ENCODE results near the gene PIK3CG. TPM values are rescaled to one million over a fixed set of nuclear protein-coding genes. Genes with fewer than 3 reads are reported as not detected.
"Not testable (repeated sequence)": the region's sequence is repeated elsewhere in the genome, so short reads cannot be mapped to it uniquely, and the experiment has no call there.

The PIK3CG gene
- total RNA-seq, 1 donor from 2014 or later = not detected

DNA sequence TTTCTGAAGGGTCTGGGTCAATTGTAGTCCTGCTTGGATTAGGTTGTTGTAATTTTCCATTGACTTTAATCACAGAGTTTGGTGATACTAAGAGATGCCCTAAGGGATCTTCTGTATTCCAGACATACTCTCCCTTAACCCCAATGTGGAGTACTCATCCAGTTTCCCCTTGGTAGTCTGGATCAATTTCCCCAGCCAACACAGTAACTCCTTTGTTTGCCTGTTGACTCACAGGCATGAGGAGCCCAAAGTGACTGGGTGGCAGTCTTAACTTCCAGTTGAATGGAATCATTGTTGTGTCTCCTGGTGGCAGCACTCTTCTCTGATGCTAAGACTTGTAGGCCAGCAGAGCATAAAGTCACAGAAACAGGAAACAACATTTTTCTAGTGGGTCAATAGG is 41.5 kb upstream of the PIK3CG start:
- FAIRE-seq (no peak), DNase-seq (ENCODE audit: low read depth) (peak; percentile 31)
- Histone ChIP-seq H3K4me3 (ENCODE audit: low read depth, low read length) (no peak overlapping the region), H3K27me3 (ENCODE audit: control insufficient read depth, insufficient read depth, low read length) (no peaks in the 10 kb centered on the region), H3K36me3 (ENCODE audit: control insufficient read depth, insufficient read depth, low read length) (no peaks in the 10 kb centered on the region)
- TF ChIP-seq, protein P1, sequence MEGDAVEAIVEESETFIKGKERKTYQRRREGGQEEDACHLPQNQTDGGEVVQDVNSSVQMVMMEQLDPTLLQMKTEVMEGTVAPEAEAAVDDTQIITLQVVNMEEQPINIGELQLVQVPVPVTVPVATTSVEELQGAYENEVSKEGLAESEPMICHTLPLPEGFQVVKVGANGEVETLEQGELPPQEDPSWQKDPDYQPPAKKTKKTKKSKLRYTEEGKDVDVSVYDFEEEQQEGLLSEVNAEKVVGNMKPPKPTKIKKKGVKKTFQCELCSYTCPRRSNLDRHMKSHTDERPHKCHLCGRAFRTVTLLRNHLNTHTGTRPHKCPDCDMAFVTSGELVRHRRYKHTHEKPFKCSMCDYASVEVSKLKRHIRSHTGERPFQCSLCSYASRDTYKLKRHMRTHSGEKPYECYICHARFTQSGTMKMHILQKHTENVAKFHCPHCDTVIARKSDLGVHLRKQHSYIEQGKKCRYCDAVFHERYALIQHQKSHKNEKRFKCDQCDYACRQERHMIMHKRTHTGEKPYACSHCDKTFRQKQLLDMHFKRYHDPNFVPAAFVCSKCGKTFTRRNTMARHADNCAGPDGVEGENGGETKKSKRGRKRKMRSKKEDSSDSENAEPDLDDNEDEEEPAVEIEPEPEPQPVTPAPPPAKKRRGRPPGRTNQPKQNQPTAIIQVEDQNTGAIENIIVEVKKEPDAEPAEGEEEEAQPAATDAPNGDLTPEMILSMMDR (IDR thresholded peaks at IDR 0.05; ENCODE audit: insufficient read depth, low read length, severe bottlenecking) = no peak

DNA sequence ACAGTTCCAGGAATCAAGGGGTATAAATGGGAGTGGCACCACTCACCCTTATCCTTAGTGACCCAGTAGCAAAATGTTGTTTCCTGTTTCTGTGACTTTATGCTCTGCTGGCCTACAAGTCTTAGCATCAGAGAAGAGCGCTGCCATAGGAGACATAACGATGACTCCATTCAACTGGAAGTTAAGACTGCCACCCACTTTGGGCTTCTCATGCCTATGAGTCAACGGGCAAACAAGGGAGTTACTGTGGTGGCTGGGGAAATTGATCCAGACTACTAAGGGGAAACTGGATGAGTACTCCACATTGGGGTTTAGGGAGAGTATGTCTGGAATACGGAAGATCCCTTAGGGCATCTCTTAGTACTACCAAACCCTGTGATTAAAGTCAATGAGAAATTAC is 40.6 kb upstream of the PIK3CG start:
- FAIRE-seq = no peak
- Histone ChIP-seq H3K36me3 (ENCODE audit: control insufficient read depth, insufficient read depth, low read length) (no peaks in the 10 kb centered on the region), H3K4me3 (ENCODE audit: low read depth, low read length) (no peak overlapping the region), H3K27me3 (ENCODE audit: control insufficient read depth, insufficient read depth, low read length) (no peaks in the 10 kb centered on the region)
- DNase-seq (ENCODE audit: low read depth) = peak; percentile 56
- TF ChIP-seq, protein P1 (IDR thresholded peaks at IDR 0.05; ENCODE audit: insufficient read depth, low read length, severe bottlenecking) = no peak

DNA sequence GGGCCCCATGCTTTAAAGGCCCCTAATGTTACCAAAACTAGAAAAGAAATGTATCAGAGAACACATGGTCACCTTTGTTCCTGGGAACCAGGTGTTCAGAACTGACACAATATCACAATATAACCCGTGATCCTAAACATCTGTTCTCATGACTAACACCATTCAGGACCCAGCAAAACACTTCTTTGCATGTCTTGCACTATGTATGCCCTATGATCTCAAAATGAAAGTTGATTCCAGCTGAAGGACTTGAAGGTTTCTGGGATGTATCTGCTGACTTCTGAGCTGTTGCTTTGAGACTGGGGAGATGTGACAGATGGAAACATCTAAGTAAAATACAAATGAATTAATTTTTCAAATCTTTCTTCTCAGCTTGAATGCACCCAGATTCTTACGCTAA is 37.5 kb upstream of the PIK3CG start:
- Histone ChIP-seq H3K27me3 (ENCODE audit: control insufficient read depth, insufficient read depth, low read length) (no peaks in the 10 kb centered on the region), H3K36me3 (ENCODE audit: control insufficient read depth, insufficient read depth, low read length) (no peaks in the 10 kb centered on the region), H3K4me3 (ENCODE audit: low read depth, low read length) (no peak overlapping the region)
- DNase-seq (ENCODE audit: low read depth) = no peak
- TF ChIP-seq, protein P1 (IDR thresholded peaks at IDR 0.05; ENCODE audit: insufficient read depth, low read length, severe bottlenecking) = no peak
- FAIRE-seq = no peak

DNA sequence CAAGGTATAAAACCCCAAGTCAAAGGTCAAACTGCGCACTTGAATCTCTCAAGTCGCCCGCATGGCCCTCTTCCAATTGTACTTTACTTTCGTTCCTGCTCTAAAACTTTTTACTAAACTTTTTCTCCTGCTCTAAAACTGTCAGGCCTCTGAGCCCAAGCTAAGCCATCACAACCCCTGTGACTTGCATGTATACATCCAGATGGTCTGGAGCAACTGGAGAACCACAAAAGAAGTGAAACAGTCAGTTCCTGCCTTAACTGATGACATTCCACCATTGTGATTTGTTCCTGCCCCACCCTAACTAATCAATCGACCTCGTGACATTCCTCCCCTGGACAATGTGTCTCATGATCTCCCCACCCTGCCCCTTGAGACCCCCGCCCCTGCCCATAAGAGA is 35.6 kb upstream of the PIK3CG start:
- TF ChIP-seq, protein P1 (IDR thresholded peaks at IDR 0.05; ENCODE audit: insufficient read depth, low read length, severe bottlenecking) = no peak
- no peak for FAIRE-seq
- no peaks in the 10 kb centered on the region for H3K36me3 ChIP-seq (ENCODE audit: control insufficient read depth, insufficient read depth, low read length)
- no peak overlapping the region for H3K4me3 ChIP-seq (ENCODE audit: low read depth, low read length)
- DNase-seq (ENCODE audit: low read depth) = no peak
- no peaks in the 10 kb centered on the region for H3K27me3 ChIP-seq (ENCODE audit: control insufficient read depth, insufficient read depth, low read length)

DNA sequence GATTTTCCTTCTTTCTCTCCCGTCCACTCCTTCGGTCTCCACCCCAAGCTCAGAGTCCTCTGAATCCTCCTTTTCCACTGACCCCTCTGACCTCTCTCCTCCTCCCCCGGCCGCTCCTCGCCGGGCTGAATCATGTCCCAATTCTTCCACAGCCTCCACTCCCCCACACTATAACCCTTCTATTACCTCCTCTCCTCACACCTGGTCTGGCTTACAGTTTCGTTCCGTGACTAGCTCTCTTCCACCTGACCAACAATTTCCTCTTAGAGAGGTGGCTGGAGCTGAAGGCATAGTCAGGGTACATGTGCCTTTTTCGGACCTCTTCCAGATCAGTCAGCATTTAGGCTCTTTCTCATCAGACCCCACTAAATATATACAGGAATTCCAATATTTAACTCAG is 34.2 kb upstream of the PIK3CG start:
- not testable (repeated sequence) for H3K27me3 ChIP-seq (ENCODE audit: control insufficient read depth, insufficient read depth, low read length); DNase-seq (ENCODE audit: low read depth); FAIRE-seq; H3K36me3 ChIP-seq (ENCODE audit: control insufficient read depth, insufficient read depth, low read length); H3K4me3 ChIP-seq (ENCODE audit: low read depth, low read length)

DNA sequence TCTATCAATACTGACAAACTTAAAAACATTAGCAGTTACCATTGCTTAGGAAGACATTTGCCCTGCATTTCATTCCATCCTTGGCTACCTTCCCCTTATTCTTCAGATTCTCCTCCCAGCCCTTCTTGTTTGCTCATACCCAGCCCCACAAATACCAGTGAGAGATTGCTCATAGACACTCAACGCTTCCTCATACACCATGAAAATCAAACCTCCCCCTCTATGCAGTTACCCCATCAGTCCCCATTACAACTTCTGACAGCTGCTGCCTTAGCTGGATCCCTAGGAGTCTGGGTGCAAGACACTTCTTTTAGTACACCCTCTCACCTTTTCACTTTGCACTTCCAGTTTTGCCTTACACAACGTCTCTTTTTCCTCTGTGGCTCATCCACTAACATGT is 28.3 kb upstream of the PIK3CG start:
- Histone ChIP-seq H3K27me3 (ENCODE audit: control insufficient read depth, insufficient read depth, low read length) (no peaks in the 10 kb centered on the region), H3K4me3 (ENCODE audit: low read depth, low read length) (no peak overlapping the region), H3K36me3 (ENCODE audit: control insufficient read depth, insufficient read depth, low read length) (no peaks in the 10 kb centered on the region)
- DNase-seq (ENCODE audit: low read depth) = no peak
- TF ChIP-seq, protein P1 (IDR thresholded peaks at IDR 0.05; ENCODE audit: insufficient read depth, low read length, severe bottlenecking) = no peak
- FAIRE-seq = no peak
